DOHH2 (cell line): ENCODE data around the gene NOC2L.

ENCODE experiments used
- EZH2phosphoT487 ChIP-seq: fragments of 200-600 bp; sonication (generic); IDR thresholded peaks from 2 replicates; pipeline ENCODE4 v1.6.1; 2017; ENCODE audit warnings: borderline replicate concordance, mild to moderate bottlenecking, antibody characterized with exemption, low read length, moderate library complexity, mixed read lengths
- TF ChIP-seq, protein P1 (sequence below): fragments of 200-600 bp; sonication (generic); IDR thresholded peaks from one replicate; pipeline ENCODE4 v1.5.1; 2014; ENCODE audit warnings: antibody characterized with exemption, mild to moderate bottlenecking, low read depth, low read length; ENCODE audit not compliant: poor library complexity, severe bottlenecking

DNA sequence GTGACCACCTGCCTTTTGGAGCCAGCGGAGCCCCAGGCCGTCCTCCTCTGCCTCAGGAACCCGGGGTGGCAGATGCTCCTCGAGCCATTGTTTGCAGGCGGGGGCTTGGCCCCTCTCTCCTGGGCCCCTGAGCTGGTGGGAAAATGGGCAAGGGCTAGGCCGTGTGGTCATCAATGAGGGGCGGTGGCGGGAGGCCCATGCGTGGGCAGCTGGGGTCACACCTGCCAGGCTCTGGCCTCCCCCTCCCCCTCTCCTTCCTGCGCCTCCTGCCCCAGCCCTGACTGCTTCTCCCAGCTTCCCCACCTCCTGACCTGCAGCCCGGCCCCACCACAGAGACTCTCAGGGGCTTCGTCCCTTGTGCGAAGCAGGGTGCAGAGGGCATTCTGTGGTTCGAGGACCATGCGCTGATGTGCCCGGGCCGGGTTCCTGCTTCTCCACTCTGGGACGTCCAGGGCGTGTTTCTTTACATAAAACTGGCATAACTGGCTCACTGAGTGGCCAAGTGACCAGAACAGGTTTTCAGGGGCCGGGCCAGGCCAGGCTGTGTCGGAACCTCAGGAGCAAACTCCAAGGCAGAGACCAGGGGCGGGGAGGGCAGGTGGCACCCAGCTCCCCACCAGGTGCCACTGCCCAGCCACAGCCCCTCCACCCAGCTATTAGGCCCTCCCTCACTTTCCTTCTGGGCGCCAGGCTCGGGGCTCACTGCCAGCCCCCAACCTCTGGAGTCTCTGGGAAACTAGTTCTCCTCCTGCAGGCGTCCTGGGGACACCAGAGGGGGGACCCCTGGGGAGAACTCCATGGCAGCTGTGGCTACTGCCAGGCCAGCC lies 26.1 kb downstream of the NOC2L start:
- TF ChIP-seq, protein P1, sequence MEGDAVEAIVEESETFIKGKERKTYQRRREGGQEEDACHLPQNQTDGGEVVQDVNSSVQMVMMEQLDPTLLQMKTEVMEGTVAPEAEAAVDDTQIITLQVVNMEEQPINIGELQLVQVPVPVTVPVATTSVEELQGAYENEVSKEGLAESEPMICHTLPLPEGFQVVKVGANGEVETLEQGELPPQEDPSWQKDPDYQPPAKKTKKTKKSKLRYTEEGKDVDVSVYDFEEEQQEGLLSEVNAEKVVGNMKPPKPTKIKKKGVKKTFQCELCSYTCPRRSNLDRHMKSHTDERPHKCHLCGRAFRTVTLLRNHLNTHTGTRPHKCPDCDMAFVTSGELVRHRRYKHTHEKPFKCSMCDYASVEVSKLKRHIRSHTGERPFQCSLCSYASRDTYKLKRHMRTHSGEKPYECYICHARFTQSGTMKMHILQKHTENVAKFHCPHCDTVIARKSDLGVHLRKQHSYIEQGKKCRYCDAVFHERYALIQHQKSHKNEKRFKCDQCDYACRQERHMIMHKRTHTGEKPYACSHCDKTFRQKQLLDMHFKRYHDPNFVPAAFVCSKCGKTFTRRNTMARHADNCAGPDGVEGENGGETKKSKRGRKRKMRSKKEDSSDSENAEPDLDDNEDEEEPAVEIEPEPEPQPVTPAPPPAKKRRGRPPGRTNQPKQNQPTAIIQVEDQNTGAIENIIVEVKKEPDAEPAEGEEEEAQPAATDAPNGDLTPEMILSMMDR, result no peak
- no peak for TF ChIP-seq EZH2phosphoT487
